Trophoblast cell (in vitro differentiated cells and primary cell): Measurements from ENCODE around the gene LPAR1.
A peak's percentile ranks its signal among the peaks of the same experiment; 100 is the strongest.

ENCODE experiments used
- DNase-seq, 2 donors: peaks; one replicate each; pipeline ENCODE4 v3.0.0-alpha.2; 2016
- H2AFZ ChIP-seq: 2 replicates; pipeline ENCODE4 v1.6.1; 2013; ENCODE audit warnings: low read length, moderate library complexity, mild to moderate bottlenecking; ENCODE audit not compliant: insufficient read depth, poor library complexity
- H2AK5ac ChIP-seq: 2 replicates; pipeline ENCODE4 v1.6.1; 2013; ENCODE audit warnings: mild to moderate bottlenecking, low read length
- H2BK120ac ChIP-seq: 2 replicates; pipeline ENCODE4 v1.6.1; 2013; ENCODE audit warnings: low read length, mild to moderate bottlenecking, moderate library complexity; ENCODE audit not compliant: insufficient read depth, poor library complexity
- H2BK12ac ChIP-seq: 2 replicates; pipeline ENCODE4 v1.6.1; 2013; ENCODE audit warnings: mild to moderate bottlenecking, low read length, moderate library complexity
- H2BK5ac ChIP-seq: 2 replicates; pipeline ENCODE4 v1.6.1; 2013; ENCODE audit warnings: low read length, low read depth, moderate library complexity, mild to moderate bottlenecking; ENCODE audit not compliant: poor library complexity
- H3K14ac ChIP-seq: 2 replicates; pipeline ENCODE4 v1.6.1; 2013; ENCODE audit warnings: mild to moderate bottlenecking, low read length
- H3K18ac ChIP-seq: 2 replicates; pipeline ENCODE4 v1.6.1; 2013; ENCODE audit warnings: mild to moderate bottlenecking, low read length
- H3K23ac ChIP-seq: 2 replicates; pipeline ENCODE4 v1.6.1; 2013; ENCODE audit warnings: low read length
- H3K27ac ChIP-seq: 2 replicates; pipeline ENCODE4 v1.5.1; 2013; ENCODE audit warnings: low read depth, mild to moderate bottlenecking, inconsistent platforms, low read length, moderate library complexity
- H3K27me3 ChIP-seq: 2 replicates; pipeline ENCODE4 v1.6.1; 2013; ENCODE audit warnings: inconsistent platforms, mild to moderate bottlenecking, low read length, moderate library complexity; ENCODE audit not compliant: insufficient read depth
- H3K36me3 ChIP-seq, 2 experiments: 1 replicate in 1 of 2; 2 replicates in 1 of 2; pipeline ENCODE4 v1.6.1; 2013; ENCODE audit warnings: low read length in 2 of 2, mild to moderate bottlenecking in 2 of 2, moderate library complexity in 1 of 2; ENCODE audit not compliant: insufficient read depth in 2 of 2, control insufficient read depth in 1 of 2
- H3K4ac ChIP-seq: 2 replicates; pipeline ENCODE4 v1.6.1; 2013; ENCODE audit warnings: low read depth, mild to moderate bottlenecking, low read length, moderate library complexity
- H3K4me1 ChIP-seq, 2 experiments: 1 replicate in 1 of 2; 2 replicates in 1 of 2; pipeline ENCODE4 v1.6.1; 2013; ENCODE audit warnings: low read length in 2 of 2, mild to moderate bottlenecking in 2 of 2, moderate library complexity in 1 of 2; ENCODE audit not compliant: insufficient read depth in 2 of 2, control insufficient read depth in 1 of 2
- H3K4me2 ChIP-seq: 2 replicates; pipeline ENCODE4 v1.6.1; 2013; ENCODE audit warnings: inconsistent platforms, mild to moderate bottlenecking, low read length, moderate library complexity
- H3K4me3 ChIP-seq: 2 replicates; pipeline ENCODE4 v1.5.1; 2013; ENCODE audit warnings: mild to moderate bottlenecking, low read depth, low read length, inconsistent platforms
- H3K79me1 ChIP-seq: one replicate; pipeline ENCODE4 v1.6.1; 2013; ENCODE audit warnings: low read length
- H3K79me2 ChIP-seq: 2 replicates; pipeline ENCODE4 v1.6.1; 2013; ENCODE audit warnings: low read length, mild to moderate bottlenecking; ENCODE audit not compliant: control insufficient read depth, insufficient read depth, poor library complexity
- H3K9ac ChIP-seq: 2 replicates; pipeline ENCODE4 v1.6.1; 2013; ENCODE audit warnings: mild to moderate bottlenecking, low read length
- H3K9me3 ChIP-seq: 2 replicates; pipeline ENCODE4 v1.6.1; 2013; ENCODE audit warnings: low read depth, mild to moderate bottlenecking, control low read depth, inconsistent platforms, low read length; ENCODE audit not compliant: insufficient read depth
- H4K12ac ChIP-seq: 2 replicates; pipeline ENCODE4 v1.6.1; 2013; ENCODE audit warnings: low read depth, mild to moderate bottlenecking, low read length, moderate library complexity
- H4K8ac ChIP-seq: 2 replicates; pipeline ENCODE4 v1.6.1; 2013; ENCODE audit warnings: low read depth, mild to moderate bottlenecking, low read length, moderate library complexity
- H4K91ac ChIP-seq: one replicate; pipeline ENCODE4 v1.6.1; 2013; ENCODE audit warnings: low read depth, mild to moderate bottlenecking, low read length, moderate library complexity
- WGBS: extraction: QIAGEN DNeasy Blood & Tissue Kit; methylation state at CpG from one replicate; pipeline ENCODE4 v1.1.7; 2013; ENCODE audit warnings: missing lambda C conversion rate; ENCODE audit not compliant: insufficient read length, insufficient coverage; ENCODE audit errors: extremely low coverage; 5-methylcytosine and 5-hydroxymethylcytosine counted together

The LPAR1 gene

DNA sequence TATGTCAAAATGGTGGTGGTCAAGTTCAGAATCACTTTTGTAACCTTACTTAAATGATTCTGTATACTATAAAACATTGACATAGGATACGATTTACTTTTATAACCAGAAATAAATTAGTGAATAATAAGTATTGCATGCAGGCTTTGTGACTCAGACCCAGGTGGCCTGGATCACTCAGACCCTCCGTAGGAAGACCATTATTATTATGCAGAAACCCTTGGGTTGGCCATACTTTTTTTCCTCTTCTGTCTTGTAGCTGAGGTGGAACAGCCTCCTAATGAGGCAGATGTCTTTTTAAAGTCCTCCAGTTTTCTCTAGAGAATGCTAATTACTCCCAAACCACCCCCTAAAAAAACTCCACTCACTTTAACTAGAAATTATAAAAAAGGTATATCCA lies 121.9 kb downstream of the LPAR1 start:
- Histone ChIP-seq H2AK5ac (no peak overlapping the region), H4K8ac (no peak overlapping the region), H3K79me2 (no peaks in the 10 kb centered on the region), H3K14ac (no peak overlapping the region), H3K27ac (no peak overlapping the region), H3K4me1 (no peaks in the 10 kb centered on the region), H3K27me3 (no peaks in the 10 kb centered on the region), H2BK5ac (no peak overlapping the region), H3K36me3 (no peaks in the 10 kb centered on the region), H3K9me3 (no peaks in the 10 kb centered on the region), H3K23ac (no peak overlapping the region), H3K4me2 (no peak overlapping the region), H2AFZ (no peak overlapping the region), H3K79me1 (no peaks in the 10 kb centered on the region), H3K4ac (no peak overlapping the region), H4K12ac (no peak overlapping the region), H2BK120ac (no peak overlapping the region), H2BK12ac (no peak overlapping the region), H3K9ac (no peak overlapping the region), H3K18ac (no peak overlapping the region), H4K91ac (no peak overlapping the region), H3K4me3 (no peak overlapping the region)
- WGBS = no CpG with 5 or more reads among the region's 2 CpGs
- no peak for DNase-seq

DNA sequence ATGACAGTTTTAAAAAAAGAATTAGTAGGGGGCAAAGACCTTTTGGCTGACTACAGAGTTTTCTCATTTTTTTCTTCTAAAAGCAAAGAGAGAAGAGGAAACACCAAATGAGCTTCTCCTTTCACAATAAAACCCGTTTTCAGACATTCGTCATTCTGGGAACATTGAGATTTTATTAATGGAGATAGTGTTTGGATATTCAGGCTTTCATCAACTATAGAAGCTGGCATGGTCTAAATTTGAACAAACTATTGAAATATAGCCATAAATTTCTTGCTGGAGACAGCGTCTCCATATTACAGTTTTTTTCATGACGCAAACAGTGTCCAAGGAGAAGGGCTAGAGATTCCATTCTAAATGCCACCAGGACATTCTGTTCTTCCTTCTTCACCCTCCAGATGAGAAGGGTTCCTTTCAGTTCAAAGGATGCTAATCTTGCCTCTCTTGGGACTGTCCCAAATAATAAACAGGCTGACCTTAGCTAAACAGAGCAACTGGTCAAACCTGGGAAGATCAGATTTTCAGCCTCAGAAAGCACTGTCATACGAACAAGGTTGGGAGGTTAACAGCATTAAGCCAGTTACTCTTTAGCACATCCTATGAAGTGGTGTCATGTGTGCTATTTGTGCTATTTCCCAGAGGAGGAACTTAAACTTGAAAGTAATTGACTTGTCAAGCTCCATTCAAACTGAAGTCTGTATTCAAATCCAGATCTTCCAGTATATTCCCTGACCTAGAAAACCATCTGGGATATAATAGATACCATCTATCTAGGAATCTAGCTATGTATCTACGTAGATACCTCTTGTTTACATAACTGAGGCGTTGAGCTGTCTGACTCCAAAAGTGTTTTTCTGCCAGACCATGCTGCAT lies 125.6 kb downstream of the LPAR1 start:
- H3K4me1 ChIP-seq = no peaks in the 10 kb centered on the region
- H2BK5ac ChIP-seq = no peak overlapping the region
- no peak overlapping the region for H3K27ac ChIP-seq
- H3K4ac ChIP-seq = no peak overlapping the region
- no peak overlapping the region for H3K14ac ChIP-seq
- H3K36me3 ChIP-seq = peaks cover 0 to 2% of the 10 kb centered on the region in 2 experiments
- no peak overlapping the region for H3K23ac ChIP-seq
- peak; percentile 32 to 70 for DNase-seq
- no peak overlapping the region for H2AK5ac ChIP-seq
- H3K27me3 ChIP-seq = no peaks in the 10 kb centered on the region
- no peaks in the 10 kb centered on the region for H3K79me2 ChIP-seq
- H3K4me2 ChIP-seq = no peak overlapping the region
- H2BK12ac ChIP-seq = no peak overlapping the region
- H2BK120ac ChIP-seq = no peak overlapping the region
- peaks cover 3% of the 10 kb centered on the region for H3K9me3 ChIP-seq
- no peak overlapping the region for H4K91ac ChIP-seq
- H3K9ac ChIP-seq = no peak overlapping the region
- H3K18ac ChIP-seq = no peak overlapping the region
- H3K4me3 ChIP-seq = no peak overlapping the region
- H2AFZ ChIP-seq = no peak overlapping the region
- no CpG with 5 or more reads among the region's 7 CpGs for WGBS
- H4K12ac ChIP-seq = no peak overlapping the region
- no peaks in the 10 kb centered on the region for H3K79me1 ChIP-seq
- no peak overlapping the region for H4K8ac ChIP-seq

DNA sequence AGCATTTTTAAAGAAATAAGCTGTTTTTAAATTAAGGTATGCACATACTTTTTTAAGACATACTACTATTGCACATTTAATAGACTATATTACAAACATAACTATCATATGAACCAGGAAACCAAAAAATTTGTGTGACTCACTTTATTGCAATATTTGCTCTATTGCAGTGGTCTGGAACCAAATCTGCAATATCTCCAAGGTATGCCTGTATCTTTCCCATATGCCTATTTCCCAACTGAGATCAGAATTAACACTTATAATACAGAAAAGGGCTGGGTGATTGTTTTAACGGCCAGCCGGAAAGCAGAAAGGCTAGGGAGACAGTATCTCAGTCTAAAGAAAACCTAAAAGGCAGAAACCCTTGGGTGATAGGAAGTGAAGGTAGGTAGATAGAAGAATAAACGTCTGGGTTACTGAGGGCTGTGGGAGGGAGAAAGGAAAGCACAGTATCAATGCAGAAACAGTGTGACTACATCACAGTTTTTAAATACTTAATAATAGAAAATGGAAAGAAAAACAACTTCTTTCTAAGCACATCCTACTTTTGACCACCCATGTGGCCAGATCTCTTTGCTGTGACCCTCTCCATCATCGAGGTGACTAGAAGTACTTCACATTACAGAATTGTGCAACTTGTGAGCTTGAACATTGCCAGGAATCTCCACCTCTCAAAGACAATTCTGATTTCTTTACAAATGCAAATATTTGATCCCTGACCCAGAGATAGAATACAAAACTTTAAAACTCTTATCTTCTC lies 126.4 kb downstream of the LPAR1 start:
- Histone ChIP-seq H2BK5ac (no peak overlapping the region), H2AK5ac (no peak overlapping the region), H3K27me3 (no peaks in the 10 kb centered on the region), H3K9me3 (peaks cover 3% of the 10 kb centered on the region), H2BK12ac (no peak overlapping the region), H3K4me2 (no peak overlapping the region), H2BK120ac (no peak overlapping the region), H4K91ac (no peak overlapping the region), H3K9ac (no peak overlapping the region), H3K36me3 (peaks cover 0 to 2% of the 10 kb centered on the region in 2 experiments), H3K14ac (no peak overlapping the region), H3K27ac (no peak overlapping the region), H4K8ac (no peak overlapping the region), H3K79me1 (no peaks in the 10 kb centered on the region), H3K4me1 (no peaks in the 10 kb centered on the region), H4K12ac (no peak overlapping the region), H3K79me2 (no peaks in the 10 kb centered on the region), H2AFZ (no peak overlapping the region), H3K23ac (no peak overlapping the region), H3K18ac (no peak overlapping the region), H3K4me3 (no peak overlapping the region), H3K4ac (no peak overlapping the region)
- WGBS = no CpG with 5 or more reads among the region's 4 CpGs
- DNase-seq = peak; percentile 3 to 22

DNA sequence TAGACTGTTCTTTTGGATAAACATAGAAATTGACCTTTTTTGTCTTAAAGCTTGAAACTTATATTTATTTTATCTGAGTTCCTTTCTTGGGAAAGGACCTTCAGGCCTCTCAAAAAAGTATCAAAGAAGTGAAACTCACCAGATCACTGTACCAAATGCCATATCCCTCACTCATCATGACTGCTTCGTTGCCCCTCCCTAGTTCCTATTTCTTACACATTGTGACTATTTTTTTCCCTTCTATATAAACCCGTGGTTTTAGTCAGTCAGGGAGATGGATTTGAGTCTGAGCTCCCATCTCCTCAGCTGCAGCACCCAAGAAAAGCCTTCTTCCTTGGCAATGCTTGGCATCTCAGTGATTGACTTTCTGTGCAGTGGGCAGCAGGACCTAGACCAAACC lies 129.4 kb downstream of the LPAR1 start:
- H4K8ac ChIP-seq = no peak overlapping the region
- no peak overlapping the region for H3K14ac ChIP-seq
- no peak overlapping the region for H2AK5ac ChIP-seq
- H3K79me1 ChIP-seq = no peaks in the 10 kb centered on the region
- no peak overlapping the region for H2BK5ac ChIP-seq
- no peak overlapping the region for H2BK12ac ChIP-seq
- H3K4me2 ChIP-seq = no peak overlapping the region
- no peaks in the 10 kb centered on the region for H3K27me3 ChIP-seq
- peaks cover 0 to 2% of the 10 kb centered on the region in 2 experiments for H3K36me3 ChIP-seq
- DNase-seq = no peak
- H3K27ac ChIP-seq = no peak overlapping the region
- H4K91ac ChIP-seq = no peak overlapping the region
- no peak overlapping the region for H3K23ac ChIP-seq
- H3K9ac ChIP-seq = no peak overlapping the region
- WGBS = no CpG with 5 or more reads among the region's 2 CpGs
- H2AFZ ChIP-seq = no peak overlapping the region
- H3K4ac ChIP-seq = no peak overlapping the region
- no peaks in the 10 kb centered on the region for H3K79me2 ChIP-seq
- peaks cover 3% of the 10 kb centered on the region for H3K9me3 ChIP-seq
- no peak overlapping the region for H3K18ac ChIP-seq
- H2BK120ac ChIP-seq = no peak overlapping the region
- no peak overlapping the region for H4K12ac ChIP-seq
- H3K4me1 ChIP-seq = no peaks in the 10 kb centered on the region
- no peak overlapping the region for H3K4me3 ChIP-seq
